Adrenal gland (tissue), 12 donors: ENCODE results near the gene ELP1. TPM values are rescaled to one million over a fixed set of nuclear protein-coding genes. Genes with fewer than 3 reads are reported as not detected.
"Not testable (repeated sequence)": the region's sequence is repeated elsewhere in the genome, so short reads cannot be mapped to it uniquely, and the experiment has no call there.

Source experiments
- DNase-seq, 7 donors: peaks; one replicate each; pipeline ENCODE4 v3.0.0-alpha.2; 2019 to 2020
- H3K27ac ChIP-seq, 5 donors: fragments of 200-600 bp; sonication (generic) in 4 of 5; 1 replicate in 3 of 5; 2 replicates in 2 of 5; pipeline versions ENCODE4 v1.5.1 to v1.8.0; 2016 to 2020; ENCODE audit warnings: mild to moderate bottlenecking in 1 of 5
- H3K27me3 ChIP-seq: fragments of 200-600 bp; 2 replicates; pipeline ENCODE4 v1.8.0; 2021
- H3K36me3 ChIP-seq, 2 donors: fragments of 200-600 bp; replicated peaks in 1 of 2; 1 replicate in 1 of 2; 2 replicates in 1 of 2; pipeline versions ENCODE4 v1.5.1 to v1.8.0; 2018 to 2022
- H3K4me1 ChIP-seq, 2 donors: fragments of 200-600 bp; replicated peaks in 1 of 2; 1 replicate in 1 of 2; 2 replicates in 1 of 2; pipeline versions ENCODE4 v1.5.1 to v1.8.0; 2018 to 2021
- H3K4me3 ChIP-seq, 4 donors: fragments of 200-600 bp; sonication (generic) in 3 of 4; one replicate each; pipeline ENCODE4 v1.5.1; 2016 to 2018
- H3K9me3 ChIP-seq, 3 donors: fragments of 200-600 bp; sonication (generic) in 1 of 3; replicated peaks in 1 of 3; 1 replicate in 2 of 3; 2 replicates in 1 of 3; pipeline versions ENCODE4 v1.5.1 to v1.8.0; 2016 to 2021
- POLR2A ChIP-seq, 2 donors: fragments of 450-650 bp; IDR thresholded peaks; one replicate each; pipeline ENCODE4 v1.6.1; 2017; ENCODE audit warnings: antibody characterized with exemption in 2 of 2, mild to moderate bottlenecking in 2 of 2, moderate library complexity in 1 of 2
- WGBS, 4 donors: extraction: QIAGEN DNeasy Blood & Tissue Kit in 2 of 4; methylation state at CpG; one replicate each; pipeline versions ENCODE4 v1.1.5 to v1.1.7; 2013 to 2017; 5-methylcytosine and 5-hydroxymethylcytosine counted together
- intact Hi-C, 2 donors: fragments of 100-400 bp; cut with DNase I; formaldehyde crosslinking; loops; one replicate each; pipeline versions ENCODE4 v1.14.1 to v1.15.0; 2022 to 2023
- polyA plus RNA-seq, 3 donors: library from polyadenylated mRNA; stranded (reverse); fragments of 200-250 nt in 2 of 3; fragments of 350-450 nt in 1 of 3; fragmentation: Illumina TruSeq in 1 of 3; extraction: RNeasy Lipid Tissue Mini Kit (QIAGEN cat#74804) in 1 of 3; gene quantifications; one replicate each; pipeline ENCODE4 v1.2.3, GENCODE V29; 2013 to 2014
- total RNA-seq, 9 donors: library from RNA; depleted of rRNA in 4 of 9; stranded (reverse); fragments of >200 nt in 4 of 9; fragments of 120-200 nt in 1 of 9; fragmentation: NEBNext Ultra II Directional in 1 of 9; extraction: Animal tissue kit (Norgen Biotek cat#: 25700) in 1 of 9; gene quantifications; one replicate each; pipeline versions ENCODE4 v1.1.0 to v1.2.4, GENCODE V29; 2013 to 2023
- TF ChIP-seq, protein P1 (sequence below), 6 experiments: fragments of 450-650 bp in 4 of 6; fragments of 200-600 bp in 2 of 6; sonication (generic) in 1 of 6; IDR thresholded peaks; 1 replicate in 5 of 6; 2 replicates in 1 of 6; pipeline versions ENCODE4 v1.5.1 to v1.8.0; 2016 to 2021; ENCODE audit warnings: antibody characterized with exemption in 6 of 6, mild to moderate bottlenecking in 2 of 6, moderate library complexity in 1 of 6
- donor health status: healthy with polysubstance abuse.
- donor health status: Bipolar disorder and iron deficiency.
- donor health status: DM: yes; HTN: yes; CAD: no.
- donor health status: DM: no; HTN: no; CAD: no.
- donor health status: DM: no; HTN: no; CAD: no.
- donor health status: DM: yes; HTN: yes; CAD: no.

ELP1 gene
- total and polyA plus RNA-seq, 12 donors, result 54.3 to 768 (median 147) TPM

DNA sequence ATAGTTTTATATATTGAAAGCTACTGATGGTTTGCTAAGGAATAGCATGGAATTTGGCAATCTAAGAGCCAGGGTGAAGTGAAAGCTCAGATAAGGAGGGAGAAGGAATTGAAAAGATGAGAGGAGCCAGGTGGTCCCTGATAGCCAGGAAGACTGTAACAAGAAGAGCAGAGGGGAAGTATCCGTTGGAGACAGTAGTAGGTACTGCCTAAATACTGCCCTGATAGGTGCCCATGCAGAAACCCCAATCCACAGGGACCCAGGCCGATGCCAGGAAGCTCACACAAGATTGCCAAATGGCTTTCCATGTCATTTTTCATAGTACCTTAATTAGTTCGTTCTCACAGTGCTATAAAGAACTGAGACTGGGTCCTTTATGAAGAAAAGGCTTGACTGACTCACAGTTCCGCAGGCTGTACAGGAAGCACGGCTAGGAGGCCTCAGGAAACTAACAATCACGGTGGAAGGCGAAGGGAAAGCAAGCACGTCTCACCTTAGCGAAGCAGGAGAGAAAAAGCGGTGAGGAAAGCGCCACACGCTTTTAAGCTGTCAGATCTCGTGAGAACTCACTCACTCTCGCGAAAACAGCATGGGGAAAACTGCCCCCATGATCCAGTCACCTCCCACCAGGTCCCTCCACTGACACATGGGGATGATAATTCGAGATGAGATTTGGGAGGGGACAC, 91.2 kb downstream of the ELP1 start:
- no peak overlapping the region for H3K27ac ChIP-seq
- no peaks in the 10 kb centered on the region for H3K4me1 ChIP-seq
- H3K27me3 ChIP-seq, result no peaks in the 10 kb centered on the region
- TF ChIP-seq, protein P1, sequence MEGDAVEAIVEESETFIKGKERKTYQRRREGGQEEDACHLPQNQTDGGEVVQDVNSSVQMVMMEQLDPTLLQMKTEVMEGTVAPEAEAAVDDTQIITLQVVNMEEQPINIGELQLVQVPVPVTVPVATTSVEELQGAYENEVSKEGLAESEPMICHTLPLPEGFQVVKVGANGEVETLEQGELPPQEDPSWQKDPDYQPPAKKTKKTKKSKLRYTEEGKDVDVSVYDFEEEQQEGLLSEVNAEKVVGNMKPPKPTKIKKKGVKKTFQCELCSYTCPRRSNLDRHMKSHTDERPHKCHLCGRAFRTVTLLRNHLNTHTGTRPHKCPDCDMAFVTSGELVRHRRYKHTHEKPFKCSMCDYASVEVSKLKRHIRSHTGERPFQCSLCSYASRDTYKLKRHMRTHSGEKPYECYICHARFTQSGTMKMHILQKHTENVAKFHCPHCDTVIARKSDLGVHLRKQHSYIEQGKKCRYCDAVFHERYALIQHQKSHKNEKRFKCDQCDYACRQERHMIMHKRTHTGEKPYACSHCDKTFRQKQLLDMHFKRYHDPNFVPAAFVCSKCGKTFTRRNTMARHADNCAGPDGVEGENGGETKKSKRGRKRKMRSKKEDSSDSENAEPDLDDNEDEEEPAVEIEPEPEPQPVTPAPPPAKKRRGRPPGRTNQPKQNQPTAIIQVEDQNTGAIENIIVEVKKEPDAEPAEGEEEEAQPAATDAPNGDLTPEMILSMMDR (IDR thresholded peaks at IDR 0.05), result no peak
- no peak for TF ChIP-seq POLR2A (IDR thresholded peaks at IDR 0.05)
- H3K4me3 ChIP-seq, result no peak overlapping the region
- no peaks in the 10 kb centered on the region for H3K36me3 ChIP-seq
- no peak for DNase-seq
- intact Hi-C loops, result no loop called here
- 64 to 84% (median 73%) methylated on average over 16 of the region's 16 CpGs for WGBS, 4 donors
- no peaks in the 10 kb centered on the region for H3K9me3 ChIP-seq

GRCh38 chr9:108839561-108839960, 94.4 kb downstream of the ELP1 start:
- H3K9me3 ChIP-seq, DNase-seq, H3K4me3 ChIP-seq, H3K36me3 ChIP-seq, H3K27ac ChIP-seq, H3K4me1 ChIP-seq, H3K27me3 ChIP-seq, intact Hi-C loops: not testable (repeated sequence)
- 80 to 91% (median 86%) methylated on average over 5 of the region's 5 CpGs for WGBS, 4 donors

DNA sequence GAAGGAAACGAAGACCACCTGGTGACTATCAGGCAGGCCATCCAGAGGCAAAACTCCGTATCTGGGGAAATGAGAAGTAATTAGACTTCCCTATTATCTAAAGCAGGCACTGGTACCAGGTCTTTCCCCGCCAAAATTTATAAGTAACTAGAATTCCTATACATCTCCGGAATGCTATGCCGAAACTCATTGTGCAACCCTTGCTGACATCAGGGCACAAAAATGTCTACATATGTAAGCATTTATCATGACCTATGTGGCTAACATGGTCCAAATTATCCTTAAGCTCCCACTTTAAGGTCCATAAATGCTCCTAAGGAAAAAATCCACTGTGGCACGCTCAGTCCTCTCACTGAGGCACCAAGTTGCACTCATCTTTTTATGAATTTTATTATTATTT, 95.9 kb downstream of the ELP1 start:
- no peak for TF ChIP-seq POLR2A (IDR thresholded peaks at IDR 0.05)
- TF ChIP-seq, protein P1 (IDR thresholded peaks at IDR 0.05), result no peak
- Histone ChIP-seq H3K36me3 (no peaks in the 10 kb centered on the region), H3K4me3 (no peak overlapping the region), H3K9me3 (no peaks in the 10 kb centered on the region), H3K4me1 (no peaks in the 10 kb centered on the region), H3K27me3 (no peaks in the 10 kb centered on the region), H3K27ac (no peak overlapping the region)
- DNase-seq, result no peak
- intact Hi-C loops, result no loop called here
- WGBS, 4 donors, result 79 to 89% (median 88%) methylated on average over 6 of the region's 6 CpGs

DNA sequence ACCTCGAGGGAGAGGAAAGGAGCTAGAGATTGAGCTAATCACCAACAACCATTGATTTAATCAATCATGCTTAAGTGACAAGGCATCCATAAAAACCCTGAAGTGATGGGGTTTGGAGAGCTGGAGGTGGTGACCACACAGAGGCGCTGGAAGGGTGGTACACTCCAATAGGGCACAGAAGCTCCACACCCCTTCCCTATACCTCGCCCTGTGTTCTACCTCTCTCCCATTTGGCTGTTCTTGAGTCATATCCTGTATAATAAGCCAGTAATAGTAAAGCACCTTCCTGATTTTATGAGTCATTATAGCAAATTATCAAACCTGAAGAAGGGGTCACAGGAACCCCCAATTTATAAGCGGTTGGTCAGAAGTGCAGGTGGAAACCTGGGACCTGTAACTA, 96.4 kb downstream of the ELP1 start:
- H3K36me3 ChIP-seq, result no peaks in the 10 kb centered on the region
- no peaks in the 10 kb centered on the region for H3K9me3 ChIP-seq
- WGBS, 4 donors, result 77 to 87% (median 80%) methylated on average over 4 of the region's 4 CpGs
- no peak overlapping the region for H3K27ac ChIP-seq
- H3K4me3 ChIP-seq, result no peak overlapping the region
- H3K27me3 ChIP-seq, result no peaks in the 10 kb centered on the region
- H3K4me1 ChIP-seq, result no peaks in the 10 kb centered on the region
- intact Hi-C loops, result no loop called here
- TF ChIP-seq, protein P1 (IDR thresholded peaks at IDR 0.05), result no peak
- TF ChIP-seq POLR2A (IDR thresholded peaks at IDR 0.05), result no peak
- DNase-seq, result no peak

DNA sequence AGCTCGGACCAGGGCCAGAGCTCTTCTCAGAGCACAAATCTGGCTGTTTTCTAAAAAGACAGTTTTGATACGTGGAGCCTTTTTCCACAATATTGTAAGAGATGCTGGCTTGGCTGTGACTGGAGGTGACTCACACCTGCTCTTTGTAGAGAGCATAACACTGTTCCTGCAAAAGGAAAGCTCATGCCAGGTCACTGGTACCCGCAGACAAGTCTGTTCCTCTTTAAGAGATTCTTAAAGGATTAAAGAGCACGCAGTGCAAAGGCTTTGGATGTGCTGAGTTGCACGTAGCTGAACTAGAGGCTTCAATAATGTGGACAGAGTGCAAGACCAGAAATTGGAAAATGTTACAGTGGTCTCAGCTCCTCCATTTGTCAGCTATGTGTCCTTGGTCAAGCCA, 97.1 kb downstream of the ELP1 start:
- H3K27ac ChIP-seq, result no peak overlapping the region
- DNase-seq, result no peak
- H3K36me3 ChIP-seq, result no peaks in the 10 kb centered on the region
- no peaks in the 10 kb centered on the region for H3K9me3 ChIP-seq
- no peak overlapping the region for H3K4me3 ChIP-seq
- no peaks in the 10 kb centered on the region for H3K4me1 ChIP-seq
- 53 to 61% (median 56%) methylated on average over 5 of the region's 5 CpGs for WGBS, 4 donors
- intact Hi-C loops, result no loop called here
- H3K27me3 ChIP-seq, result no peaks in the 10 kb centered on the region
- TF ChIP-seq POLR2A (IDR thresholded peaks at IDR 0.05), result no peak
- TF ChIP-seq, protein P1 (IDR thresholded peaks at IDR 0.05), result no peak
